Measurements from ENCODE around the gene CASKIN1.
A peak's percentile ranks its signal among the peaks of the same experiment; 100 is the strongest.

Gene CASKIN1

DNA sequence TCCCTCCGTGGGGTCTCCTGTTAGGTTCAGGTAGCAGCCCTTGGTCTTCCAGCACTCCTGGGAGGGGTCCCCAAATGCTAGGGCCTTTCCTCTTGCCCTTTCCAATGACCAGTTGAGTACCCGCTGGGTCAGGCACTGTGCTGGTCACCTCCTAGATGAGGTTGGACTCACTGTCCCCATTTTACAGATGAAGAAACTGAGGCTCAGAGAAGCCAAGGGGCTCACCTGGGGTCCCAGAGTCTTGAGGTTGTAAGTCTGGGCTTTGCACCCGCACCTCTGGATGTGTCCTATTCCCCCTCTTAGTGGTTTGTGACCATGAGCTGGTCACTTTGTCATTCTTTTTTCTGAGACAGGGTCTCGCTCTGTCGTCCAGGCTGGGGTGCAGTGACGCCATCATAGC, 1.4 kb upstream of the CASKIN1 start:
- H2AK5ac ChIP-seq (ENCODE audit: low read length), result no peak overlapping the region
- no peaks in the 10 kb centered on the region for H3K79me1 ChIP-seq (ENCODE audit: low read length)
- no peak for DNase-seq
- H3K18ac ChIP-seq (ENCODE audit: low read length), result no peak overlapping the region
- H4K91ac ChIP-seq (ENCODE audit: low read depth, low read length), result no peak overlapping the region
- H3K4ac ChIP-seq (ENCODE audit: low read depth, low read length), result no peak overlapping the region
- H3K27ac ChIP-seq (ENCODE audit: low read depth, low read length), result no peak overlapping the region
- no peak overlapping the region for H2BK120ac ChIP-seq (ENCODE audit: insufficient read depth, low read length, poor library complexity)
- no peak overlapping the region for H3K9ac ChIP-seq (ENCODE audit: low read length)
- H4K12ac ChIP-seq (ENCODE audit: low read depth, low read length), result no peak overlapping the region
- H2AFZ ChIP-seq (ENCODE audit: insufficient read depth, low read length, poor library complexity), result no peak overlapping the region
- no CpG with 5 or more reads among the region's 6 CpGs for WGBS (ENCODE audit: extremely low coverage, insufficient coverage, insufficient read length)
- no peak overlapping the region for H3K14ac ChIP-seq (ENCODE audit: low read length)
- peaks cover 3% of the 10 kb centered on the region for H3K9me3 ChIP-seq (ENCODE audit: insufficient read depth, low read depth, low read length)
- H3K4me1 ChIP-seq (ENCODE audit: control insufficient read depth in 1 of 2, insufficient read depth in 2 of 2, low read length in 2 of 2), result no peaks in the 10 kb centered on the region
- peaks cover 30% of the 10 kb centered on the region for H3K27me3 ChIP-seq (ENCODE audit: insufficient read depth, low read length)
- no peak overlapping the region for H3K4me3 ChIP-seq (ENCODE audit: low read depth, low read length)
- H3K23ac ChIP-seq (ENCODE audit: low read length), result no peak overlapping the region
- H3K4me2 ChIP-seq (ENCODE audit: low read length), result no peak overlapping the region
- no peaks in the 10 kb centered on the region for H3K79me2 ChIP-seq (ENCODE audit: control insufficient read depth, insufficient read depth, low read length, poor library complexity)
- H2BK12ac ChIP-seq (ENCODE audit: low read length), result no peak overlapping the region
- no peak overlapping the region for H2BK5ac ChIP-seq (ENCODE audit: low read depth, low read length, poor library complexity)
- no peak overlapping the region for H4K8ac ChIP-seq (ENCODE audit: low read depth, low read length)
- no peaks in the 10 kb centered on the region for H3K36me3 ChIP-seq (ENCODE audit: control insufficient read depth in 1 of 2, insufficient read depth in 2 of 2, low read length in 2 of 2)

GRCh38 chr16:2196981-2197511, 641 bp upstream of the CASKIN1 start:
- no peak overlapping the region for H3K23ac ChIP-seq (ENCODE audit: low read length)
- no CpG with 5 or more reads among the region's 32 CpGs for WGBS (ENCODE audit: extremely low coverage, insufficient coverage, insufficient read length)
- H4K91ac ChIP-seq (ENCODE audit: low read depth, low read length), result no peak overlapping the region
- no peak overlapping the region for H3K27ac ChIP-seq (ENCODE audit: low read depth, low read length)
- H2BK5ac ChIP-seq (ENCODE audit: low read depth, low read length, poor library complexity), result no peak overlapping the region
- no peak overlapping the region for H3K4me3 ChIP-seq (ENCODE audit: low read depth, low read length)
- no peak overlapping the region for H2AK5ac ChIP-seq (ENCODE audit: low read length)
- DNase-seq, result no peak
- no peaks in the 10 kb centered on the region for H3K79me1 ChIP-seq (ENCODE audit: low read length)
- H3K4ac ChIP-seq (ENCODE audit: low read depth, low read length), result no peak overlapping the region
- H3K18ac ChIP-seq (ENCODE audit: low read length), result no peak overlapping the region
- H2BK12ac ChIP-seq (ENCODE audit: low read length), result no peak overlapping the region
- H3K4me2 ChIP-seq (ENCODE audit: low read length), result peak overlapping the region; percentile 67
- no peaks in the 10 kb centered on the region for H3K4me1 ChIP-seq (ENCODE audit: control insufficient read depth in 1 of 2, insufficient read depth in 2 of 2, low read length in 2 of 2)
- H3K27me3 ChIP-seq (ENCODE audit: insufficient read depth, low read length), result peaks cover 30% of the 10 kb centered on the region
- H3K9me3 ChIP-seq (ENCODE audit: insufficient read depth, low read depth, low read length), result peaks cover 3% of the 10 kb centered on the region
- H2AFZ ChIP-seq (ENCODE audit: insufficient read depth, low read length, poor library complexity), result peak overlapping the region; percentile 27
- no peak overlapping the region for H4K8ac ChIP-seq (ENCODE audit: low read depth, low read length)
- H3K9ac ChIP-seq (ENCODE audit: low read length), result no peak overlapping the region
- H3K79me2 ChIP-seq (ENCODE audit: control insufficient read depth, insufficient read depth, low read length, poor library complexity), result no peaks in the 10 kb centered on the region
- no peak overlapping the region for H2BK120ac ChIP-seq (ENCODE audit: insufficient read depth, low read length, poor library complexity)
- no peaks in the 10 kb centered on the region for H3K36me3 ChIP-seq (ENCODE audit: control insufficient read depth in 1 of 2, insufficient read depth in 2 of 2, low read length in 2 of 2)
- no peak overlapping the region for H3K14ac ChIP-seq (ENCODE audit: low read length)
- no peak overlapping the region for H4K12ac ChIP-seq (ENCODE audit: low read depth, low read length)

DNA sequence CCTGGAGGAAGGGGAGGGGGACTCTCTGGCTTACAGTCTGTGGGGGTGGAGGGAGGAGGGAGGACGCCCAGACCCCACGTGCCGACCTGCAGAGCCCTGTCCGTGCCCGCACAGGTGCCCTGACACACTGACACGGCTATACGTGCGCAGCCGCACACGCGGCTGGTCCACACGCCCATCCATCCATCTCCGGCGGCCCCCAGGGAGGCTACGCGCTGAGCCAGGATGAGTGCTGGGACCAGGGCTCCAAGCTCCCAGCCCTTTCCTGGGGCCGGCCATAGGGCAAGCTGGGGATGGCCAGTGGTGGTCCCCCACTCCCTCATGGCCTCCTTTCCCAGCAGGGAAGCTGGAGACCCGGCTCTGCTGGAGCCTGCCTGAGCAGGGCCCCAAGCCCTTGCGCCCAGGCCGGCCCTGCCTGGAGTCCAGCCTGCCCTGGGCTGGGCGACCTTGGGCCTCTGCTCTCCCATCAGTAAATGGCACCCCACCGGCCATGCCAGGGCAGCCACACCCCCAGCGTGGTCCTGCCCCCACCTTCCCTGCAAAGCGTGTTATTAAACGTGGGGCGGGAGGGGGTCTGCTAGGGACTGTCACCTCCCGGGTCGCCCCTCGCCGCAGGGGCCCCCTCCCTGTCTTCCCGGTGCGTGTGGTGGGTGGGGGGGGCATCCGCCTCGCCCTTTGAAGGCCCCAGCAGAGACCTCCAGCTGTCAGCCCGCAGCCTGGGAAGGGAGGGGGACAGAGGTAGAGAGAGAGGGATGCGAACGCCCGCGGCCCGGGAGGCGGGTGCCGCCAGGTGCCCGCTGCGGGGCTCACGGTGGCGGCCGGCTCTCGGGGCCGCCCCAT, 863 bp downstream of the CASKIN1 start:
- no peak overlapping the region for H2AFZ ChIP-seq (ENCODE audit: insufficient read depth, low read length, poor library complexity)
- H3K79me1 ChIP-seq (ENCODE audit: low read length), result no peaks in the 10 kb centered on the region
- no peaks in the 10 kb centered on the region for H3K36me3 ChIP-seq (ENCODE audit: control insufficient read depth in 1 of 2, insufficient read depth in 2 of 2, low read length in 2 of 2)
- no peak overlapping the region for H2BK12ac ChIP-seq (ENCODE audit: low read length)
- H2BK120ac ChIP-seq (ENCODE audit: insufficient read depth, low read length, poor library complexity), result no peak overlapping the region
- peaks cover 5% of the 10 kb centered on the region for H3K9me3 ChIP-seq (ENCODE audit: insufficient read depth, low read depth, low read length)
- no peak overlapping the region for H4K91ac ChIP-seq (ENCODE audit: low read depth, low read length)
- WGBS (ENCODE audit: extremely low coverage, insufficient coverage, insufficient read length), result no CpG with 5 or more reads among the region's 49 CpGs
- no peak overlapping the region for H4K8ac ChIP-seq (ENCODE audit: low read depth, low read length)
- no peak for DNase-seq
- no peak overlapping the region for H3K4ac ChIP-seq (ENCODE audit: low read depth, low read length)
- H3K9ac ChIP-seq (ENCODE audit: low read length), result no peak overlapping the region
- H4K12ac ChIP-seq (ENCODE audit: low read depth, low read length), result no peak overlapping the region
- peak overlapping the region; percentile 79 for H3K4me2 ChIP-seq (ENCODE audit: low read length)
- H3K23ac ChIP-seq (ENCODE audit: low read length), result no peak overlapping the region
- H3K27ac ChIP-seq (ENCODE audit: low read depth, low read length), result no peak overlapping the region
- peaks cover 30% of the 10 kb centered on the region for H3K27me3 ChIP-seq (ENCODE audit: insufficient read depth, low read length)
- no peaks in the 10 kb centered on the region for H3K4me1 ChIP-seq (ENCODE audit: control insufficient read depth in 1 of 2, insufficient read depth in 2 of 2, low read length in 2 of 2)
- H3K79me2 ChIP-seq (ENCODE audit: control insufficient read depth, insufficient read depth, low read length, poor library complexity), result no peaks in the 10 kb centered on the region
- no peak overlapping the region for H3K18ac ChIP-seq (ENCODE audit: low read length)
- no peak overlapping the region for H2AK5ac ChIP-seq (ENCODE audit: low read length)
- no peak overlapping the region for H3K14ac ChIP-seq (ENCODE audit: low read length)
- no peak overlapping the region for H2BK5ac ChIP-seq (ENCODE audit: low read depth, low read length, poor library complexity)
- no peak overlapping the region for H3K4me3 ChIP-seq (ENCODE audit: low read depth, low read length)

DNA sequence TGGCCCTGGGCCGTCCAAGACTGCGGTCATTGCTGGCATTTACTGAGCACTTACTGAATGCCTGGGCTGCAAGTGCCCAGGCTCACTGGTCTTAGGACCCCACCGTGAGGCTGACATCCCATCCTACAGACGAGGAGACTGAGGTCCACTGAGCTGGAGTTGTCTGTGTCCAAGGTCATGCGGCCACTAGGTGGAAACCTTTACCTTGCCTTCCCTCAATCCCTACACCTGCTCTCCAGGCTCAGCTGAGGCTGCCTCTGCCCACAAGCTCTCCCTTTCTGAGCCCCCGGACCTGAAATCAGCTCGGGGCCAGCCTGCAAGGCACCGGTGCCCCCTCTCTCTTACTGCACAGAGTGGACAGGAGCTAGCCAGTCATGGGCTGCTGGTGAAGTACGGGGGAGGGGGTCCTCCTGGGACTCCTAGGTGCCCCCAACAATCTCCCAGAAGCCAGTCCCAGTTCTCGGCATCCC, 1.5 kb downstream of the CASKIN1 start:
- no peak overlapping the region for H4K12ac ChIP-seq (ENCODE audit: low read depth, low read length)
- no CpG with 5 or more reads among the region's 10 CpGs for WGBS (ENCODE audit: extremely low coverage, insufficient coverage, insufficient read length)

More for the DNA sequence above, 1.5 kb downstream of the CASKIN1 start:
- Histone ChIP-seq H2BK12ac (ENCODE audit: low read length) (no peak overlapping the region), H3K79me1 (ENCODE audit: low read length) (no peaks in the 10 kb centered on the region), H3K18ac (ENCODE audit: low read length) (no peak overlapping the region), H3K14ac (ENCODE audit: low read length) (no peak overlapping the region), H3K9ac (ENCODE audit: low read length) (no peak overlapping the region), H2BK120ac (ENCODE audit: insufficient read depth, low read length, poor library complexity) (no peak overlapping the region), H3K36me3 (ENCODE audit: control insufficient read depth in 1 of 2, insufficient read depth in 2 of 2, low read length in 2 of 2) (no peaks in the 10 kb centered on the region), H3K27ac (ENCODE audit: low read depth, low read length) (no peak overlapping the region), H4K91ac (ENCODE audit: low read depth, low read length) (no peak overlapping the region), H3K23ac (ENCODE audit: low read length) (no peak overlapping the region), H4K8ac (ENCODE audit: low read depth, low read length) (no peak overlapping the region), H3K4me1 (ENCODE audit: control insufficient read depth in 1 of 2, insufficient read depth in 2 of 2, low read length in 2 of 2) (no peaks in the 10 kb centered on the region), H2AFZ (ENCODE audit: insufficient read depth, low read length, poor library complexity) (no peak overlapping the region), H2AK5ac (ENCODE audit: low read length) (no peak overlapping the region), H3K4ac (ENCODE audit: low read depth, low read length) (no peak overlapping the region), H3K27me3 (ENCODE audit: insufficient read depth, low read length) (peaks cover 27% of the 10 kb centered on the region), H3K9me3 (ENCODE audit: insufficient read depth, low read depth, low read length) (peaks cover 5% of the 10 kb centered on the region), H3K79me2 (ENCODE audit: control insufficient read depth, insufficient read depth, low read length, poor library complexity) (no peaks in the 10 kb centered on the region), H2BK5ac (ENCODE audit: low read depth, low read length, poor library complexity) (no peak overlapping the region), H3K4me2 (ENCODE audit: low read length) (no peak overlapping the region), H3K4me3 (ENCODE audit: low read depth, low read length) (no peak overlapping the region)
- peak; percentile 56 to 78 for DNase-seq
